IMR-90 (cell line): ENCODE data around the gene RAB20. TPM values are rescaled to one million over a fixed set of nuclear protein-coding genes. Genes with fewer than 3 reads are reported as not detected.

Experiments used
- ATAC-seq: fragments of 200-7000 bp; cut with Tn5 transposase; 2 replicates; pipeline ENCODE4 v1.9.1; 2020; ENCODE audit warnings: low read depth, mild to moderate bottlenecking, moderate library complexity
- BruUV-seq: library from RNA; stranded (reverse); fragments of 400-500 nt; replicated peaks from 2 replicates; lab custom pipeline; 2021; lab: Mats Ljungman, UMichigan
- CTCF ChIA-PET: fragments of 300-600 bp; formaldehyde crosslinking; extraction: SDS; loops from one replicate; lab custom pipeline; 2021; ENCODE audit warnings: antibody characterized with exemption; lab: Yijun Ruan, JAX
- POLR2A ChIA-PET: fragments of 300-600 bp; sonication (Branson Sonifier 250); formaldehyde crosslinking; loops from one replicate; lab custom pipeline; 2022; ENCODE audit warnings: antibody characterized with exemption; ENCODE audit not compliant: unreplicated experiment; lab: Charles Lee
- DNase-seq: peaks from one replicate; pipeline ENCODE4 v3.0.0; 2013
- H2AFZ ChIP-seq: replicated peaks from 2 replicates; pipeline ENCODE3; 2013; ENCODE audit warnings: low read length, mild to moderate bottlenecking; ENCODE audit not compliant: poor library complexity
- H2AK5ac ChIP-seq: 2 replicates; pipeline ENCODE4 v1.6.1; 2013; ENCODE audit warnings: low read depth, low read length, inconsistent platforms
- H2AK9ac ChIP-seq: replicated peaks from 2 replicates; pipeline ENCODE3; 2013; ENCODE audit warnings: mild to moderate bottlenecking, low read depth, low read length, moderate library complexity; ENCODE audit not compliant: poor library complexity
- H2BK120ac ChIP-seq: 2 replicates; pipeline ENCODE4 v1.6.1; 2013; ENCODE audit warnings: low read depth, low read length, inconsistent platforms
- H2BK15ac ChIP-seq: 3 replicates; pipeline ENCODE4 v1.6.1; 2013; ENCODE audit warnings: low read depth, low read length, inconsistent platforms
- H2BK20ac ChIP-seq: 2 replicates; pipeline ENCODE4 v1.6.1; 2013; ENCODE audit warnings: low read depth, mild to moderate bottlenecking, inconsistent platforms, low read length, moderate library complexity
- H2BK5ac ChIP-seq: 2 replicates; pipeline ENCODE4 v1.6.1; 2013; ENCODE audit warnings: mild to moderate bottlenecking, low read depth, low read length, inconsistent platforms; ENCODE audit not compliant: poor library complexity, severe bottlenecking
- H3K14ac ChIP-seq: replicated peaks from 2 replicates; pipeline ENCODE4 v1.6.1; 2013; ENCODE audit warnings: low read depth, low read length, inconsistent platforms
- H3K18ac ChIP-seq: 2 replicates; pipeline ENCODE4 v1.6.1; 2013; ENCODE audit warnings: low read depth, low read length, control low read depth
- H3K23ac ChIP-seq: 2 replicates; pipeline ENCODE4 v1.6.1; 2013; ENCODE audit warnings: low read depth, low read length, inconsistent platforms
- H3K27ac ChIP-seq: 2 replicates; pipeline ENCODE4 v1.5.1; 2013; ENCODE audit warnings: mild to moderate bottlenecking, control low read depth, low read length; ENCODE audit not compliant: insufficient read depth
- H3K27me3 ChIP-seq: 2 replicates; pipeline ENCODE4 v1.6.1; 2013; ENCODE audit warnings: low read length; ENCODE audit not compliant: control insufficient read depth, insufficient read depth
- H3K36me3 ChIP-seq: 2 replicates; pipeline ENCODE4 v1.6.1; 2013; ENCODE audit warnings: low read length, mixed read lengths; ENCODE audit not compliant: control insufficient read depth, insufficient read depth
- H3K4ac ChIP-seq: 2 replicates; pipeline ENCODE4 v1.6.1; 2013; ENCODE audit warnings: low read depth, low read length, inconsistent platforms
- H3K4me1 ChIP-seq: 2 replicates; pipeline ENCODE4 v1.6.1; 2013; ENCODE audit warnings: low read length, mixed read lengths; ENCODE audit not compliant: control insufficient read depth, insufficient read depth
- H3K4me2 ChIP-seq: 2 replicates; pipeline ENCODE4 v1.6.1; 2013; ENCODE audit warnings: low read depth, mild to moderate bottlenecking, control low read depth, low read length, moderate library complexity
- H3K4me3 ChIP-seq: 2 replicates; pipeline ENCODE4 v1.5.1; 2013; ENCODE audit warnings: low read depth, mild to moderate bottlenecking, control low read depth, low read length, moderate library complexity; ENCODE audit not compliant: insufficient read depth
- H3K56ac ChIP-seq: 2 replicates; pipeline ENCODE4 v1.6.1; 2013; ENCODE audit warnings: low read length, inconsistent platforms; ENCODE audit not compliant: insufficient read depth; ENCODE audit errors: extremely low read depth
- H3K79me1 ChIP-seq, 2 experiments: 2 replicates each; pipeline ENCODE4 v1.6.1; 2013; ENCODE audit warnings: low read length in 2 of 2, inconsistent platforms in 1 of 2, low read depth in 1 of 2
- H3K9ac ChIP-seq: 2 replicates; pipeline ENCODE4 v1.6.1; 2013; ENCODE audit warnings: low read depth, low read length, control low read depth
- H3K9me1 ChIP-seq: 2 replicates; pipeline ENCODE4 v1.6.1; 2013; ENCODE audit warnings: low read length, inconsistent platforms; ENCODE audit not compliant: insufficient read depth
- H3K9me3 ChIP-seq: 2 replicates; pipeline ENCODE4 v1.6.1; 2013; ENCODE audit warnings: low read length; ENCODE audit not compliant: control insufficient read depth, insufficient read depth
- H4K20me1 ChIP-seq: 2 replicates; pipeline ENCODE4 v1.6.1; 2013; ENCODE audit warnings: low read length, inconsistent platforms; ENCODE audit not compliant: insufficient read depth
- H4K5ac ChIP-seq: 2 replicates; pipeline ENCODE4 v1.6.1; 2013; ENCODE audit warnings: mild to moderate bottlenecking, low read depth, low read length, control low read depth
- H4K8ac ChIP-seq, 2 experiments: 2 replicates each; pipeline ENCODE4 v1.6.1; 2013; ENCODE audit warnings: low read depth in 2 of 2, low read length in 2 of 2, control low read depth in 1 of 2, inconsistent platforms in 1 of 2
- H4K91ac ChIP-seq: 2 replicates; pipeline ENCODE4 v1.6.1; 2013; ENCODE audit warnings: low read depth, low read length, inconsistent platforms; ENCODE audit not compliant: insufficient read depth
- CEBPB ChIP-seq: IDR thresholded peaks from 2 replicates; pipeline ENCODE4 v1.6.1; 2012; ENCODE audit warnings: low read depth, low read length, improper control_type of control experiment
- ELK1 ChIP-seq: fragments of 150-350 bp; IDR thresholded peaks from 2 replicates; pipeline ENCODE4 v1.6.1; 2016; ENCODE audit warnings: low read depth, mild to moderate bottlenecking, low read length, moderate library complexity, borderline replicate concordance
- FOS ChIP-seq: fragments of 150-350 bp; IDR thresholded peaks from 2 replicates; pipeline ENCODE4 v1.6.1; 2016; ENCODE audit warnings: low read depth, low read length
- MAFK ChIP-seq: IDR thresholded peaks from 2 replicates; pipeline ENCODE4 v1.6.1; 2012; ENCODE audit warnings: low read depth, low read length, improper control_type of control experiment
- NFE2L2 ChIP-seq: fragments of 150-350 bp; IDR thresholded peaks from 2 replicates; pipeline ENCODE4 v1.6.1; 2016; ENCODE audit warnings: low read depth, mild to moderate bottlenecking, low read length
- POLR2A ChIP-seq: IDR thresholded peaks from 2 replicates; pipeline ENCODE4 v1.6.1; 2012; ENCODE audit warnings: mild to moderate bottlenecking, low read depth, low read length
- RCOR1 ChIP-seq: IDR thresholded peaks from 2 replicates; pipeline ENCODE4 v1.6.1; 2012; ENCODE audit warnings: mild to moderate bottlenecking, low read length, improper control_type of control experiment; ENCODE audit not compliant: insufficient replicate concordance
- SMC3 ChIP-seq: fragments of 150-350 bp; IDR thresholded peaks from 2 replicates; pipeline ENCODE4 v1.6.1; 2016; ENCODE audit warnings: low read depth, mild to moderate bottlenecking, antibody characterized with exemption, low read length, moderate library complexity
- USF2 ChIP-seq: fragments of 150-350 bp; IDR thresholded peaks from 2 replicates; pipeline ENCODE4 v1.6.1; 2017; ENCODE audit warnings: mild to moderate bottlenecking, antibody characterized with exemption, low read length, low read depth
- WGBS, 2 experiments: methylation state at CpG; one replicate each; pipeline versions ENCODE4 v1.1.5 to v1.1.7; 2013; ENCODE audit warnings: missing lambda C conversion rate in 2 of 2; ENCODE audit not compliant: insufficient read length in 1 of 2; ENCODE audit errors: extremely low coverage in 2 of 2; 5-methylcytosine and 5-hydroxymethylcytosine counted together
- dilution Hi-C: fragments of 300-500 bp; cut with HindIII; formaldehyde crosslinking; loops from one replicate; pipeline ENCODE4 v1.14.3; 2018; ENCODE audit warnings: low sequenced_read_pairs; ENCODE audit not compliant: unreplicated experiment
- in situ Hi-C: fragments of 300-500 bp; cut with MboI; formaldehyde crosslinking; loops from 3 replicates; pipeline ENCODE4 v1.14.3; 2019; ENCODE audit warnings: low sequenced_read_pairs, inconsistent platforms, mixed read lengths
- intact Hi-C: fragments of 100-400 bp; cut with micrococcal nuclease; formaldehyde crosslinking; loops from 2 replicates; pipeline ENCODE4 v1.10.0; 2022
- polyA plus RNA-seq, 3 experiments: library from polyadenylated mRNA; depleted of rRNA; stranded (reverse); fragments of >200 nt; gene quantifications; 2 replicates each; pipeline ENCODE4 v1.2.3, GENCODE V29; 2012; ENCODE audit warnings: low replicate concordance in 1 of 3
- total RNA-seq: library from RNA; depleted of rRNA; stranded (reverse); fragments of >200 nt; gene quantifications from 2 replicates; pipeline ENCODE4 v1.2.3, GENCODE V29; 2012

RAB20 gene
- total and polyA plus RNA-seq, 2 of the 4 experiments (the other 2 are of a cell fraction), result 3.8 to 5.1 TPM

GRCh38 chr13:110576736-110577476 is 15.4 kb upstream of the RAB20 start:
- intact Hi-C loops, result no loop called here
- Histone ChIP-seq H4K5ac (no peak overlapping the region), H3K27ac (no peak overlapping the region), H3K14ac (no peak overlapping the region), H2AK5ac (no peak overlapping the region), H2BK120ac (no peak overlapping the region), H3K36me3 (no peaks in the 10 kb centered on the region), H3K4ac (no peak overlapping the region), H2BK20ac (no peak overlapping the region), H4K20me1 (no peaks in the 10 kb centered on the region), H3K4me2 (no peak overlapping the region), H2AK9ac (no peak overlapping the region), H3K9ac (no peak overlapping the region), H3K27me3 (peaks cover 31% of the 10 kb centered on the region), H3K79me1 (no peaks in the 10 kb centered on the region), H2AFZ (no peak overlapping the region), H4K8ac (no peak overlapping the region), H2BK5ac (no peak overlapping the region), H4K91ac (no peak overlapping the region), H3K4me3 (no peak overlapping the region), H3K18ac (no peak overlapping the region), H3K4me1 (peaks cover 3% of the 10 kb centered on the region; the same call in 1 of the 2 replicates), H2BK15ac (no peak overlapping the region), H3K56ac (no peak overlapping the region), H3K9me3 (no peaks in the 10 kb centered on the region), H3K23ac (no peak overlapping the region), H3K9me1 (no peaks in the 10 kb centered on the region)
- no TSS peak for BruUV-seq
- dilution Hi-C loops, result no loop called here
- no peak for ATAC-seq
- 77% methylated on average over 6 of the region's 11 CpGs; no CpG with 5 or more reads in 1 of the 2 experiments for WGBS, 2 experiments
- CTCF ChIA-PET, result no interaction called here
- TF ChIP-seq FOS (no peak), SMC3 (no peak), ELK1 (no peak), USF2 (no peak), NFE2L2 (no peak), MAFK (no peak), RCOR1 (no peak), CEBPB (no peak), POLR2A (no peak)
- POLR2A ChIA-PET, result no interaction called here
- in situ Hi-C loops, result loop anchor here (25.0 kb wide), 1 partner anchor 235 kb away; no protein-coding TSS in a partner anchor
- no peak for DNase-seq
